ENCODE results near the gene PLPPR3.

PLPPR3 gene

GRCh38 chr19:806815-807421, 14.8 kb downstream of the PLPPR3 start:
- DNase-seq: no peak

- DNase-seq: no peak
Measured at GRCh38 chr19:805600-806550, 15.9 kb downstream of the PLPPR3 start.

- DNase-seq: no peak
Measured at GRCh38 chr19:805166-805551, 16.6 kb downstream of the PLPPR3 start.

GRCh38 chr19:804419-805165, 17.2 kb downstream of the PLPPR3 start:
- no peak for DNase-seq

GRCh38 chr19:803686-804418, 17.9 kb downstream of the PLPPR3 start:
- DNase-seq: no peak

GRCh38 chr19:803099-803561, 18.6 kb downstream of the PLPPR3 start:
- DNase-seq: no peak

- DNase-seq: no peak
Measured at GRCh38 chr19:802498-803098, 19.2 kb downstream of the PLPPR3 start.

GRCh38 chr19:801861-802497, 19.8 kb downstream of the PLPPR3 start:
- DNase-seq: no peak

GRCh38 chr19:801030-801860, 20.5 kb downstream of the PLPPR3 start:
- DNase-seq: no peak

GRCh38 chr19:800360-801029, 21.3 kb downstream of the PLPPR3 start:
- no peak for DNase-seq

GRCh38 chr19:799076-799881, 22.5 kb downstream of the PLPPR3 start:
- DNase-seq: no peak

- DNase-seq: no peak
Measured at GRCh38 chr19:798415-799075, 23.2 kb downstream of the PLPPR3 start.

GRCh38 chr19:797528-798414, 24.0 kb downstream of the PLPPR3 start:
- DNase-seq: peak; percentile 62

GRCh38 chr19:796692-797527, 24.8 kb downstream of the PLPPR3 start, which contains the start of gene PTBP1:
Gene PTBP1 (plus strand): TSS chr19:797452. CDS start chr19:797498, 46 bp downstream.
- peak; percentile 99 for DNase-seq

GRCh38 chr19:795691-796581, 25.8 kb downstream of the PLPPR3 start:
- DNase-seq: no peak

All from DMS 273 treated with DMSO at 0.1 percent for 48 hours (cell line).